Endothelial cell of umbilical vein (primary cell): ENCODE measurements around the gene FRYL. TPM values are rescaled to one million over a fixed set of nuclear protein-coding genes. Genes with fewer than 3 reads are reported as not detected.

Experiments
- BruUV-seq: library from RNA; stranded (reverse); fragments of 400-500 nt; replicated peaks from 2 replicates; lab custom pipeline; 2021; lab: Mats Ljungman, UMichigan
- CTCF ChIA-PET: fragments of 300-600, 350-600 bp; sonication (Branson Sonifier 250); formaldehyde crosslinking; loops from one replicate; lab custom pipeline; 2021; ENCODE audit warnings: antibody characterized with exemption, inconsistent platforms; lab: Charles Lee
- POLR2A ChIA-PET: fragments of 300-600, 350-600 bp; sonication (Branson Sonifier 250); formaldehyde crosslinking; loops from one replicate; lab custom pipeline; 2021; ENCODE audit warnings: antibody characterized with exemption, inconsistent platforms; lab: Charles Lee
- DNase-seq: peaks from one replicate; pipeline ENCODE4 v3.0.0-alpha.2; 2011; ENCODE audit warnings: low read depth, low spot score
- FAIRE-seq: peaks from 2 replicates; lab custom pipeline; 2011; peaks lifted over from hg19 to GRCh38; lab: Jason Lieb, UNC
- H2AFZ ChIP-seq: 2 replicates; pipeline ENCODE4 v1.6.0; 2012; ENCODE audit warnings: low read depth, low read length, control low read depth, inconsistent platforms
- H3K27ac ChIP-seq: 2 replicates; pipeline ENCODE4 v1.5.1; 2011; ENCODE audit warnings: low read depth, mild to moderate bottlenecking, control low read depth, low read length, moderate library complexity; ENCODE audit not compliant: insufficient read depth
- H3K27me3 ChIP-seq, 2 experiments: 2 replicates each; pipeline versions ENCODE4 v1.6.0 to v1.6.1; 2011; ENCODE audit warnings: low read length in 2 of 2, mixed read lengths in 1 of 2; ENCODE audit not compliant: control insufficient read depth in 2 of 2, insufficient read depth in 2 of 2
- H3K36me3 ChIP-seq, 2 experiments: 2 replicates in 1 of 2; 3 replicates in 1 of 2; pipeline ENCODE4 v1.5.1; 2011; ENCODE audit warnings: low read length in 2 of 2, mild to moderate bottlenecking in 1 of 2, moderate library complexity in 1 of 2; ENCODE audit not compliant: control insufficient read depth in 2 of 2, insufficient read depth in 2 of 2; ENCODE audit errors: extremely low read depth in 1 of 2
- H3K4me1 ChIP-seq: 3 replicates; pipeline ENCODE4 v1.5.1; 2011; ENCODE audit warnings: mild to moderate bottlenecking, low read length; ENCODE audit not compliant: control insufficient read depth, insufficient read depth; ENCODE audit errors: extremely low read depth
- H3K4me2 ChIP-seq: 2 replicates; pipeline ENCODE4 v1.6.1; 2011; ENCODE audit warnings: low read length, control low read depth, mixed read lengths; ENCODE audit not compliant: insufficient read depth
- H3K4me3 ChIP-seq, 3 experiments: fragments of 200-600 bp in 1 of 3; sonication (generic), shearing (Covaris generic) in 1 of 3; replicated peaks in 1 of 3; 2 replicates each; pipeline ENCODE4 v1.5.1; 2011 to 2016; ENCODE audit warnings: control low read depth in 3 of 3, low read length in 3 of 3, mild to moderate bottlenecking in 2 of 3, inconsistent platforms in 1 of 3, low read depth in 1 of 3, moderate library complexity in 1 of 3; ENCODE audit not compliant: insufficient read depth in 1 of 3
- H3K79me2 ChIP-seq: 2 replicates; pipeline ENCODE4 v1.6.0; 2012; ENCODE audit warnings: low read length, inconsistent platforms; ENCODE audit not compliant: control insufficient read depth, insufficient read depth
- H3K9ac ChIP-seq: replicated peaks from 2 replicates; pipeline ENCODE3; 2011; ENCODE audit warnings: low read length, control low read depth; ENCODE audit not compliant: insufficient read depth; ENCODE audit errors: extremely low read depth
- H3K9me1 ChIP-seq: replicated peaks from 3 replicates; pipeline ENCODE4 v1.6.0; 2011; ENCODE audit warnings: mild to moderate bottlenecking, low read length; ENCODE audit not compliant: control insufficient read depth, insufficient read depth; ENCODE audit errors: extremely low read depth
- H3K9me3 ChIP-seq: replicated peaks from 2 replicates; pipeline ENCODE4 v1.5.1; 2012; ENCODE audit warnings: low read length, inconsistent platforms; ENCODE audit not compliant: control insufficient read depth, insufficient read depth
- H4K20me1 ChIP-seq: replicated peaks from 2 replicates; pipeline ENCODE3; 2011; ENCODE audit warnings: mild to moderate bottlenecking, low read length; ENCODE audit not compliant: control insufficient read depth, insufficient read depth; ENCODE audit errors: extremely low read depth
- CTCF ChIP-seq, 2 donors: IDR thresholded peaks; 1 replicate in 1 of 2; 2 replicates in 1 of 2; pipeline ENCODE4 v1.5.1; 2011; ENCODE audit warnings: low read length in 2 of 2, mild to moderate bottlenecking in 2 of 2, moderate library complexity in 2 of 2, control low read depth in 1 of 2, inconsistent platforms in 1 of 2, low read depth in 1 of 2; ENCODE audit not compliant: insufficient read depth in 1 of 2; ENCODE audit errors: extremely low read depth in 1 of 2
- EZH2 ChIP-seq: IDR thresholded peaks from 2 replicates; pipeline ENCODE4 v1.6.1; 2012; ENCODE audit warnings: borderline replicate concordance, low read depth, mild to moderate bottlenecking, moderate library complexity, low read length, inconsistent platforms; ENCODE audit not compliant: severe bottlenecking
- FOS ChIP-seq: IDR thresholded peaks from 2 replicates; pipeline ENCODE4 v1.6.1; 2011; ENCODE audit warnings: mild to moderate bottlenecking, low read length, moderate library complexity, borderline replicate concordance; ENCODE audit not compliant: insufficient read depth
- GATA2 ChIP-seq: IDR thresholded peaks from 2 replicates; pipeline ENCODE4 v1.7.0; 2011; ENCODE audit warnings: low read depth, mild to moderate bottlenecking, moderate library complexity, mixed read lengths, low read length; ENCODE audit not compliant: insufficient read length, insufficient read depth
- JUN ChIP-seq: IDR thresholded peaks from 2 replicates; pipeline ENCODE4 v1.6.1; 2011; ENCODE audit warnings: borderline replicate concordance, low read depth; ENCODE audit not compliant: insufficient read length, insufficient read depth
- MAX ChIP-seq: IDR thresholded peaks from 2 replicates; pipeline ENCODE4 v1.6.1; 2011; ENCODE audit not compliant: insufficient read depth, insufficient read length
- MYC ChIP-seq: IDR thresholded peaks from one replicate; pipeline ENCODE4 v1.6.1; 2011; ENCODE audit warnings: mild to moderate bottlenecking, low read depth, low read length
- POLR2A ChIP-seq: IDR thresholded peaks from 2 replicates; pipeline ENCODE4 v1.6.1; 2012; ENCODE audit warnings: low read depth, mild to moderate bottlenecking, control low read depth, low read length
- POLR2AphosphoS5 ChIP-seq: IDR thresholded peaks from 2 replicates; pipeline ENCODE4 v1.6.1; 2012; ENCODE audit warnings: low read depth, mild to moderate bottlenecking, control low read depth, low read length, moderate library complexity; ENCODE audit not compliant: insufficient read depth
- dilution Hi-C: fragments of 300-500 bp; cut with MboI; formaldehyde crosslinking; loops from one replicate; pipeline ENCODE4 v1.15.0; 2019; ENCODE audit warnings: low sequenced_read_pairs; ENCODE audit not compliant: extremely low pct_ligation_motif_present
- intact Hi-C: fragments of 100-400 bp; cut with micrococcal nuclease; formaldehyde crosslinking; loops from one replicate; pipeline ENCODE4 v1.10.0; 2022
- polyA plus RNA-seq, 4 experiments: library from polyadenylated mRNA; depleted of rRNA in 3 of 4; stranded (reverse) in 3 of 4; unstranded in 1 of 4; fragments of >200 nt; gene quantifications; 2 replicates each; pipeline versions ENCODE4 v1.2.1 to v1.2.3, GENCODE V29; 2011 to 2012; ENCODE audit warnings: missing spikeins in 1 of 4
- total RNA-seq: library from RNA; stranded (reverse); gene quantifications from 2 replicates; pipeline ENCODE4 v1.2.3, GENCODE V29; 2021

Gene FRYL
- total and polyA plus RNA-seq, 2 donors (not counting 3 experiments of a cell fraction or from before 2014, with no cell fraction given) = 17.0 to 84.9 TPM

GRCh38 chr4:48778431-48779094, 1.5 kb downstream of the FRYL start:
- H2AFZ ChIP-seq = peak overlapping the region; percentile 82
- FAIRE-seq (no peak), DNase-seq (peak; percentile 52)
- no peaks in the 10 kb centered on the region for H3K36me3 ChIP-seq
- peak overlapping the region; percentile 98 for H3K9ac ChIP-seq
- dilution Hi-C loops (no loop called here), intact Hi-C loops (loop anchor here (5.0 to 10.0 kb wide), 2 partner anchors 54 to 186 kb away; no protein-coding TSS in a partner anchor)
- H3K9me3 ChIP-seq = no peaks in the 10 kb centered on the region
- H3K27me3 ChIP-seq = no peaks in the 10 kb centered on the region
- POLR2A ChIA-PET = interaction anchor here (0.7 to 0.8 kb wide), 2 partner anchors 27 to 125 kb away, joined by 3 read pairs; no protein-coding TSS in a partner anchor
- peaks cover 29% of the 10 kb centered on the region for H3K4me1 ChIP-seq
- H3K9me1 ChIP-seq = no peaks in the 10 kb centered on the region
- H3K27ac ChIP-seq = peak overlapping the region; percentile 92
- peaks cover 57% of the 10 kb centered on the region for H3K79me2 ChIP-seq
- TF ChIP-seq MYC (no peak), POLR2A (no peak), CTCF (IDR thresholded peaks at IDR 0.05; ENCODE audit: extremely low read depth in 1 of 2, insufficient read depth in 1 of 2, low read depth in 1 of 2, low read length in 2 of 2) (no peak), POLR2AphosphoS5 (no peak), JUN (no peak), EZH2 (no peak), GATA2 (no peak), MAX (no peak), FOS (no peak)
- H3K4me3 ChIP-seq = peak overlapping the region; percentile 90 to 95 (median 94)
- peak overlapping the region; percentile 90 for H3K4me2 ChIP-seq
- peaks cover under 1% of the 10 kb centered on the region for H4K20me1 ChIP-seq
- CTCF ChIA-PET = interaction anchor here (0.7 to 3.7 kb wide), 6 partner anchors 26 to 200 kb away, joined by 3 to 41 read pairs (median 3); no protein-coding TSS in a partner anchor
- TSS peak; percentile 28 for BruUV-seq
